K562 (cell line): Measurements from ENCODE around the gene MYO1E. TPM values are rescaled to one million over a fixed set of nuclear protein-coding genes. Genes with fewer than 3 reads are reported as not detected.
A peak's percentile ranks its signal among the peaks of the same experiment; 100 is the strongest.

Source experiments
- ATAC-seq: fragments of 200-7000 bp; cut with Tn5 transposase; 3 replicates; pipeline ENCODE4 v1.9.1; 2020; ENCODE audit warnings: moderate library complexity
- BruUV-seq: library from RNA; stranded (reverse); fragments of 400-500 nt; replicated peaks from 2 replicates; lab custom pipeline; 2021; lab: Mats Ljungman, UMichigan
- CTCF ChIA-PET: fragments of 300-600 bp; formaldehyde crosslinking; extraction: SDS; loops from one replicate; lab custom pipeline; 2021; ENCODE audit warnings: low intra/inter-chr PET ratio; lab: Yijun Ruan, JAX
- POLR2A ChIA-PET: fragments of 300-600, 350-650 bp; sonication (Branson Sonifier 250); formaldehyde crosslinking; extraction: SDS; loops from one replicate; lab custom pipeline; 2021; ENCODE audit warnings: antibody characterized with exemption, inconsistent platforms; lab: Yijun Ruan, JAX
- DNase-seq, 4 experiments: peaks; one replicate each; pipeline versions ENCODE4 v3.0.0 to v3.0.0-alpha.2; 2011 to 2018; ENCODE audit warnings: low spot score in 3 of 4, mixed read lengths in 3 of 4; ENCODE audit errors: extremely low read depth in 1 of 4
- FAIRE-seq: peaks from 2 replicates; lab custom pipeline; 2011; peaks lifted over from hg19 to GRCh38; lab: Jason Lieb, UNC
- H2AFZ ChIP-seq: 2 replicates; pipeline ENCODE4 v1.6.0; 2011; ENCODE audit warnings: low read depth, low read length, control low read depth, inconsistent platforms
- H3K27ac ChIP-seq: fragments of 200-600 bp; 3 replicates; pipeline ENCODE4 v1.8.0; 2011; ENCODE audit warnings: low read depth, mild to moderate bottlenecking, control low read depth, inconsistent platforms, low read length, moderate library complexity, mixed read lengths; ENCODE audit errors: extremely low read depth
- H3K27me3 ChIP-seq, 2 experiments: fragments of 300-600 bp in 1 of 2; 2 replicates in 1 of 2; 3 replicates in 1 of 2; pipeline versions ENCODE4 v1.6.0 to v1.8.0; 2011; ENCODE audit warnings: inconsistent platforms in 2 of 2, low read length in 2 of 2, mild to moderate bottlenecking in 1 of 2, mixed read lengths in 1 of 2, moderate library complexity in 1 of 2; ENCODE audit not compliant: control insufficient read depth in 2 of 2, insufficient read depth in 2 of 2
- H3K36me3 ChIP-seq: fragments of 300-600 bp; 3 replicates; pipeline ENCODE4 v1.8.0; 2011; ENCODE audit warnings: mild to moderate bottlenecking, low read length, inconsistent platforms; ENCODE audit not compliant: control insufficient read depth, insufficient read depth
- H3K4me1 ChIP-seq, 2 experiments: fragments of 200-600 bp in 1 of 2; replicated peaks in 1 of 2; 2 replicates in 1 of 2; 3 replicates in 1 of 2; pipeline versions ENCODE4 v1.5.1 to v1.8.0; 2011; ENCODE audit warnings: inconsistent platforms in 2 of 2, low read length in 2 of 2, mild to moderate bottlenecking in 1 of 2, mixed read lengths in 1 of 2, moderate library complexity in 1 of 2; ENCODE audit not compliant: control insufficient read depth in 2 of 2, insufficient read depth in 2 of 2
- H3K4me2 ChIP-seq: 2 replicates; pipeline ENCODE4 v1.6.1; 2011; ENCODE audit warnings: low read length, control low read depth, inconsistent platforms, mixed read lengths; ENCODE audit not compliant: insufficient read depth
- H3K4me3 ChIP-seq: fragments of 200-600 bp; sonication (generic), shearing (Covaris generic); 2 replicates; pipeline ENCODE4 v1.5.1; 2016; ENCODE audit warnings: control low read depth, inconsistent platforms
- H3K79me2 ChIP-seq: fragments of 200-600 bp; 3 replicates; pipeline ENCODE4 v1.8.0; 2011; ENCODE audit warnings: low read length, inconsistent platforms; ENCODE audit not compliant: control insufficient read depth, insufficient read depth
- H3K9ac ChIP-seq, 2 experiments: 2 replicates each; pipeline versions ENCODE4 v1.6.0 to v1.6.1; 2011; ENCODE audit warnings: low read depth in 2 of 2, low read length in 2 of 2, control low read depth in 1 of 2, inconsistent platforms in 1 of 2, mild to moderate bottlenecking in 1 of 2, mixed read lengths in 1 of 2; ENCODE audit not compliant: insufficient read depth in 1 of 2
- H3K9me1 ChIP-seq: one replicate; pipeline ENCODE4 v1.6.0; 2011; ENCODE audit warnings: inconsistent platforms, mild to moderate bottlenecking, low read length, moderate library complexity; ENCODE audit not compliant: control insufficient read depth, insufficient read depth
- H3K9me3 ChIP-seq: replicated peaks from 2 replicates; pipeline ENCODE4 v1.5.1; 2011; ENCODE audit warnings: low read depth, low read length, inconsistent platforms; ENCODE audit not compliant: control insufficient read depth, insufficient read depth
- H4K20me1 ChIP-seq: replicated peaks from 2 replicates; pipeline ENCODE4 v1.6.1; 2011; ENCODE audit warnings: low read length, inconsistent platforms, mixed read lengths; ENCODE audit not compliant: control insufficient read depth, insufficient read depth
- BRD4 ChIP-seq: fragments of 200-600 bp; sonication (generic); IDR thresholded peaks from 2 replicates; pipeline ENCODE4 v1.6.1; 2017; ENCODE audit warnings: inconsistent platforms
- CEBPB ChIP-seq: fragments of 450-650 bp; IDR thresholded peaks from 2 replicates; pipeline ENCODE4 v1.6.1; 2016; ENCODE audit warnings: missing genetic modification characterization, missing compliant biosample characterization
- CEBPG ChIP-seq, 3 experiments: fragments of 200-800 bp in 1 of 3; sonication (Bioruptor generic) in 1 of 3; sonication (generic) in 1 of 3; formaldehyde crosslinking in 1 of 3; IDR thresholded peaks in 2 of 3; conservative IDR thresholded peaks in 1 of 3; 2 replicates each; pipeline versions ENCODE4 v1.6.1 to v1.8.0; 2016 to 2022; ENCODE audit warnings: missing compliant biosample characterization in 2 of 3, missing genetic modification characterization in 2 of 3, mild to moderate bottlenecking in 1 of 3, missing genetic modification reagents in 1 of 3
- MEIS2 ChIP-seq: fragments of 450-650 bp; IDR thresholded peaks from 2 replicates; pipeline ENCODE4 v1.6.1; 2014; ENCODE audit warnings: mild to moderate bottlenecking; ENCODE audit not compliant: partially characterized antibody
- ZNF263 ChIP-seq: sonication (generic); formaldehyde crosslinking; IDR thresholded peaks from 2 replicates; pipeline ENCODE4 v1.8.0; 2022; ENCODE audit warnings: mild to moderate bottlenecking, missing genetic modification reagents, borderline replicate concordance
- WGBS: fragments of 100-300 bp; shearing (Covaris generic); methylation state at CpG from one replicate; pipeline ENCODE4 v1.1.6; 2016; ENCODE audit warnings: low coverage, mixed read lengths; ENCODE audit not compliant: insufficient coverage; ENCODE audit errors: missing lambda C conversion rate; 5-methylcytosine and 5-hydroxymethylcytosine counted together
- in situ Hi-C: fragments of 300-500 bp; cut with MboI; formaldehyde crosslinking; loops from 4 replicates; pipeline ENCODE4 v1.15.0; 2018; ENCODE audit warnings: inconsistent platforms, mixed read lengths
- intact Hi-C: fragments of 100-400 bp; cut with micrococcal nuclease; formaldehyde crosslinking; loops from 2 replicates; pipeline ENCODE4 v1.14.2; 2022
- polyA plus RNA-seq, 8 experiments: library from polyadenylated mRNA; depleted of rRNA in 4 of 8; stranded (reverse) in 5 of 8; unstranded in 3 of 8; fragments of >200 nt; fragmentation: Nextera tagmentation in 2 of 8; fragmentation: Illumina TruSeq in 1 of 8; extraction: Ambion mirVana in 2 of 8; extraction: Trizol in 1 of 8; gene quantifications; 2 replicates each; pipeline versions ENCODE4 v1.2.1 to v1.2.3, GENCODE V29; 2011 to 2014; ENCODE audit warnings: inconsistent platforms in 1 of 8, missing spikeins in 1 of 8
- total RNA-seq, 7 experiments: library from RNA; depleted of rRNA in 6 of 7; stranded (reverse); fragments of >200 nt in 6 of 7; fragmentation: Illumina TruSeq in 2 of 7; extraction: Trizol in 2 of 7; gene quantifications; 2 replicates each; pipeline versions ENCODE4 v1.2.1 to v1.2.3, GENCODE V29; 2011 to 2021; ENCODE audit warnings: low replicate concordance in 1 of 7
- TF ChIP-seq, protein P1 (sequence below), 2 experiments: IDR thresholded peaks in 1 of 2; conservative IDR thresholded peaks in 1 of 2; 2 replicates each; pipeline ENCODE4 v1.6.1; 2016; ENCODE audit warnings: low read depth in 2 of 2, mild to moderate bottlenecking in 1 of 2, missing compliant biosample characterization in 1 of 2, missing genetic modification characterization in 1 of 2, moderate library complexity in 1 of 2

MYO1E gene
- total and polyA plus RNA-seq, 9 of the 15 experiments (the other 6 are each of a cell fraction or from before 2014, with no cell fraction given): under 0.01 to 0.44 (median 0.01) TPM; not detected in 6

DNA sequence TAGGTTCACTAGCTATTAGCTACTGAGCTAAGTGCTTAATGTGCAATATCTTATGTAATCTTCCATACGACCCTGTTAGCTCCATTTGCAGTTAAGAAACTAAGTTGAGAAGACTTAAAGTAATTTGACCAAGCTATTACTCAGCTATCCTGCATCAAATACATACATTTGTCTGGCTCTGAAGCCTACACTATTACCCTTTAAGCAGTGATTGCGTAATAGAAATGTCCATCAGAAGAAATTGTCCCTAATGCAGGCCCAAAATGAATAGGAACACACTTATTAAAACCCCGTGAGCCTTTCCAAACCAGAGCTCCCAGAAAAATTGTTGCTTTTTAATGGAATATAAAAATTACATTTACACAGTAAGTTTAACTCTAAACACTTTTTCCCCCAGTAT is 5.3 kb upstream of the MYO1E start:
- WGBS: 0% methylated on average over 3 of the region's 3 CpGs
- intact Hi-C loops (no loop called here), in situ Hi-C loops (no loop called here)
- no TSS peak for BruUV-seq
- no peak overlapping the region for H2AFZ ChIP-seq
- no peaks in the 10 kb centered on the region for H3K9me3 ChIP-seq
- no peaks in the 10 kb centered on the region for H4K20me1 ChIP-seq
- FAIRE-seq: no peak
- no peaks in the 10 kb centered on the region for H3K79me2 ChIP-seq
- H3K36me3 ChIP-seq: no peaks in the 10 kb centered on the region
- ChIA-PET POLR2A (no interaction called here), CTCF (no interaction called here)
- no peaks in the 10 kb centered on the region for H3K4me1 ChIP-seq
- H3K27me3 ChIP-seq: peaks cover 0 to 5% of the 10 kb centered on the region in 2 experiments
- H3K27ac ChIP-seq: no peak overlapping the region
- H3K4me3 ChIP-seq: no peak overlapping the region
- no peak for ATAC-seq
- H3K4me2 ChIP-seq: no peak overlapping the region
- TF ChIP-seq ZNF263 (CRISPR knock-in tag): no peak
- peak; percentile 91 for TF ChIP-seq CEBPB
- TF ChIP-seq CEBPG (CRISPR knock-in tag; IDR thresholded peaks at IDR 0.05): no peak
- TF ChIP-seq CEBPG (tag; conservative IDR thresholded peaks at IDR 0.05 in 1 of 2, IDR thresholded peaks at IDR 0.05 in 1 of 2): peak; percentile 78 to 93
- TF ChIP-seq, all 486 proteins: peak for 2
- DNase-seq: no peak
- no peak overlapping the region for H3K9ac ChIP-seq
- H3K9me1 ChIP-seq: no peaks in the 10 kb centered on the region

DNA sequence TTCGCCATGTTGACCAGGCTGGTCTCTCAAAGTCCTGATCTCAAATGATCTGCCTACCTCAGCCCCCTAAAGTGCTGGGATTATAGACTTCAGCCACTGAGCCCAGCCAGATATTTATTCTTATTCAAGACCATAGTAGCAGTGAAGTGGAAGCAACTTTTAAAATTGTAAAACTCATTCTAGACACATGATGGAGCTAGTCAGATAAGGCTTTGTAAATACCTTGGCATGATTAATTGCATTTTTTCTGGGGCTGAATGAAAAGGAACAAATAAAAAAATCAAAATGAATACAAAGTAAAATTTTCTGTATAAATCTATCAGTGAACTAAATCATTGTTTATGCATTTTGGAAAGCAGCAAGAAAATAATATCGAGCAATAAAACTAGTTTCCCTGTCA is 4.1 kb upstream of the MYO1E start:
- H3K4me3 ChIP-seq: no peak overlapping the region
- H3K9me3 ChIP-seq: no peaks in the 10 kb centered on the region
- DNase-seq: no peak
- H3K4me1 ChIP-seq: peaks cover 0 to 5% of the 10 kb centered on the region in 2 experiments; a peak in 1 of 5 replicates
- TF ChIP-seq, protein P1, sequence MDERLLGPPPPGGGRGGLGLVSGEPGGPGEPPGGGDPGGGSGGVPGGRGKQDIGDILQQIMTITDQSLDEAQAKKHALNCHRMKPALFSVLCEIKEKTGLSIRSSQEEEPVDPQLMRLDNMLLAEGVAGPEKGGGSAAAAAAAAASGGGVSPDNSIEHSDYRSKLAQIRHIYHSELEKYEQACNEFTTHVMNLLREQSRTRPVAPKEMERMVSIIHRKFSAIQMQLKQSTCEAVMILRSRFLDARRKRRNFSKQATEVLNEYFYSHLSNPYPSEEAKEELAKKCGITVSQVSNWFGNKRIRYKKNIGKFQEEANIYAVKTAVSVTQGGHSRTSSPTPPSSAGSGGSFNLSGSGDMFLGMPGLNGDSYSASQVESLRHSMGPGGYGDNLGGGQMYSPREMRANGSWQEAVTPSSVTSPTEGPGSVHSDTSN (CRISPR knock-in tag; IDR thresholded peaks at IDR 0.05; ENCODE audit: low read depth): no peak
- TF ChIP-seq, protein P1 (tag; conservative IDR thresholded peaks at IDR 0.05; ENCODE audit: low read depth): peak; percentile 47; the same call in 1 of the 2 replicates
- TF ChIP-seq BRD4: no peak
- peak; percentile 61 for TF ChIP-seq MEIS2
- TF ChIP-seq, all 486 proteins: peak for 2
- Histone ChIP-seq H3K4me2 (no peak overlapping the region), H3K27me3 (peaks cover 0 to 13% of the 10 kb centered on the region in 2 experiments), H3K79me2 (no peaks in the 10 kb centered on the region), H3K9ac (no peak overlapping the region), H3K27ac (no peak overlapping the region), H3K9me1 (no peaks in the 10 kb centered on the region), H4K20me1 (no peaks in the 10 kb centered on the region), H3K36me3 (no peaks in the 10 kb centered on the region), H2AFZ (no peak overlapping the region)
- no peak for FAIRE-seq
- BruUV-seq: no TSS peak
- CTCF ChIA-PET: interaction anchor here (0.5 kb wide), 1 partner anchor 124 kb away, joined by 3 read pairs; no protein-coding TSS in a partner anchor
- intact Hi-C loops: no loop called here
- in situ Hi-C loops: no loop called here
- POLR2A ChIA-PET: no interaction called here
- 2% methylated on average over 2 of the region's 2 CpGs for WGBS
- no peak for ATAC-seq
